IPS DF 4.7 (cell line): ENCODE results near the gene POLR1D.

Experiments used
- DNase-seq: peaks from one replicate; pipeline ENCODE4 v3.0.0-alpha.2; 2013; ENCODE audit warnings: low spot score; ENCODE audit errors: extremely low read depth

Gene POLR1D

GRCh38 chr13:27638521-27638920 is 16.8 kb downstream of the POLR1D start:
- DNase-seq: no peak

- DNase-seq: no peak
Measured at GRCh38 chr13:27639186-27639585, 17.5 kb downstream of the POLR1D start.

- DNase-seq: no peak
Measured at GRCh38 chr13:27641711-27642502, 20.2 kb downstream of the POLR1D start.

GRCh38 chr13:27643334-27644132 is 21.8 kb downstream of the POLR1D start:
- no peak for DNase-seq

DNA sequence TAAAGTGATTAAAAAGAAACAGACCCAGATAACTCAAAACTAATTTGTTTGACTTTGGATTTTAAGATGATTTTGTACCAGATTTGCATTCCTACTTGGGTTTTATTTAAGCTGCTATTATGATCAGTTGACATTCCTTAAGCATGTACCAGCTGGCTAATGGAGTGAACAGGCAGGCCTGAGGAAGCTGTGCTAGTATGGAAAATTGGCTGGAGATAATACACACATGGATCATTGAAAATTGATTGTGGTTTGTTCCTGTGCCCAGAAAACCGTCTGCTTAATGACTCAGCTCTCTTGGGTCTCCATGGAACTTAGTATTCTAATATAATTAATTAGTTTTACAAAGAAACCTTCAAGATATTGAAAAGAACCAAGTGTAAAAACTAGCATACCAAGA is 22.6 kb downstream of the POLR1D start:
- no peak for DNase-seq

- DNase-seq: no peak
Measured at GRCh38 chr13:27650312-27650711, 28.6 kb downstream of the POLR1D start.

- no peak for DNase-seq
Measured at GRCh38 chr13:27654059-27654458, 32.4 kb downstream of the POLR1D start.

DNA sequence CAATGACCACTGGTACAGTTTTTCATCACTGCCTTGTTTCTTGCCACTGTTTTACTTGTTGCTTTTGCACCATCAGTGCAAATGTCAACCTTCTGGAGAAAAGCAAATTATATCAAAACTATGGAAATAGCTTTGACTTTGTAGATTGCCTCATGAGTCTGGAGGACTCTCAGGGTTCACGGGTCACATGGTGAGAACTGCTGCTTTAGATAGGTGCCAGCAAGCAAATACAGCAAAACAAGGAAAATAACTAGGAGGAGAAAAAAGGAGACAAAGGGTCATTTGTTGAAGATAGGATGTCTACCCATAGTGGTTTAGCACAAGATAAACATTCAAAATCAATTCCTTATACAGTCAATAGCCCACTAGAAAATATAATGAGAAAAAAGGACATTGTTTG is 33.1 kb downstream of the POLR1D start:
- DNase-seq: no peak

GRCh38 chr13:27657724-27658123 is 36.0 kb downstream of the POLR1D start:
- no peak for DNase-seq

DNA sequence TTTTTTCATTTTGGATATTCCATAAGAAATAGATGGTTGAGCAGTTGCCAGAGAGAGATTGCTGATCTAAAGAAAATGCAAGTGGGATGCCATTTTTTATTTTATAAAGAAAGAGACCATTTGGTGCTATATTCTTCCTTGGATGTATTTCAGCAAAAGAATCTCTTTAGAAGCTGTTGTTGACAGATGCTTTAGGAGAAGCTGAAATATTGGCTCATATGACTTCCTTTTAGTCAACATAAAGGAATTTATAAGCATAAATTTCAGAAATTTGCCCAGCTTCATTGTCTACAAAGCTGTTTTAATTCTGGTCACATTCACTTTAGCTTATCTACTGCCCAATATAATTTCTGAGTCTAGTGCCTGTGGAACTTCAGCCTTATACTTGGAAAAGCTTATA is 36.9 kb downstream of the POLR1D start:
- DNase-seq: no peak

GRCh38 chr13:27659145-27659865 is 37.6 kb downstream of the POLR1D start:
- no peak for DNase-seq

DNA sequence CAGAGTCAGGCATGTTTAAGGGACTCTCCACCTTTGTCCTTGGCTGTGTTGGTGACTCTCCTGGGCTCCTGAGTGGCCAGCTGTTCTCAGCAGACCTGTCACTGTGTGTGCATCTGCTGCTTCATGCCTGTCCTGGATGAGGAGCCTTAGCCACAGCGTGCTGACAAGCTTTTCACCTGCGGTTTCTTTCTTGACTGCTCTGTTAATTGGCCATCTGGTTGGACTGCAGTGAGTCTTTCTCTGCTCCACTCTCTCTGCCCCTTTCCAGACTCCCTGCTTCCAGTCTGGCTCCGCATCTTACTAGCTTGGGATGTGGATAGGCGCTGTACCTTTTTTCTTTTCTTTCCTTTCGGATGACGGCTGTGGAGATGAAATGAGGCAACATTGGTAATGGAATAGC is 38.8 kb downstream of the POLR1D start:
- no peak for DNase-seq

DNA sequence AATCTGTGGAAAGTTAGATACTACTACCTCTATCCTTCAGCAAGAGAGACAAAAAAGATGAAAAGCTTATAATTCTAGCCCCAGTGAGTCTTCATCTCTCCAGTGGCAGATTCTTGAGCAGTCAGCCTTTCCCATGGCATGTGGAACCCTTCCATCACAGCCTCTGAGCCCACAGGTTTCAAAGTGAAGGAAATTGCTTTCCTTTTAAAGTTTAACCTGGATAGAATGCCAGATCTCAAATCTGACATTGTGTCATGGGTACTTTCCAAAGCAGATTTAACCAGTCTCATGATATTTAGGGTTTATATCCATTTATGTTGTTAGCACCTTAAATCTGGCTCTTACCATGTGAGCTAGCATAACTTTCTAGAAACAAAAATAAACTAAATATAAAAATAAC is 39.3 kb downstream of the POLR1D start:
- no peak for DNase-seq

DNA sequence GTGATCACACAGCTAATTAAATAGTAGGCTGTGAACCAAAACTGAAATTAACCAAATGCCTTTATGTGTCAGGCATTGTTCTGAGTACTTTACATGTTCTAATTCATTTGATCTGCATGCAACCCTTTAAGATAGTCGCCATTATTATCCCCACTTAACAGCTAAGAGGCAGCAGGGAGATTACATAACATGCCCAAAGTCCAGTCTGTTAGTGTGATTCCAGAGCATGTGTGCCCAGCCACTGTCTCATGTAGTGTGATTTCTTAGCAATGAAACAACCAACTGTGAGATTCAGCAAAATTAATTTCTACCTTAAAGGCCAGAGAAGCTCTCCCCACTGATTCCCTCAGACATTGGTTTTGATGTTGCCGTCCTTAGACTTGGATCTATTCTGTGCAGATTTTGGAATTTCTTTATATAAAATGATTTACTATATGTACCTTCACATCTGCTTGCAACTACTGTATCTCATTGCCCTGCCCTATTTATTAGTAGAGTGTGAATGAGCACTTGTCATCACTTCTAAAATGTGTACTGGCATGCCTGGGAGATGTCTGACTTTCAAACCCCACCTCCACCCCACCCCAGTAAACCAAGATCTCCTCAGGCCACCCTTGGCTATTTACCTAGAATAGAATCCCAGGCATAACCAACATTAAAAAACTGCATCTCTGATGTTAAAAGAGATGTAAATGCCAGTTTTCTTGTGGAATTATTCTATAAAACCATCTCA is 41.2 kb downstream of the POLR1D start:
- no peak for DNase-seq

GRCh38 chr13:27663947-27664346 is 42.3 kb downstream of the POLR1D start:
- no peak for DNase-seq

DNA sequence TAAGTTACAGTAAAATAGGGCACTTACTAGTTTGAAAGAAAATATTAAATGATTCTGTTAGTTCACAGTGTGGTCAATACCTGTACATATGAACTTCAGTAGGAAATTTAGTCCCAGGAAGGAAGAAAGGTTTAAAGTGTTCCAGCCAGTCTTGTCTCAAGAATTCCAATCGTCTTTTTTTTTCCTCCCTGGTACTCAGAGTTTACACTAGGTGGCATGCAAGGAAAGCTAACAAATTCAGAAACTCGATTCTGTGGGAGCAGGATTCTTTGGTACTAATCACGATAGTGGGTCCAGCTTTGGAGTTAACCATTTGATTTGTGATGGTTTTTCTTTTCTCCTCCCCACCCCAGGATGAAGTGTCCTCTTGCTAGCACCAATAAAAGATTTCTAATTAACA is 43.6 kb downstream of the POLR1D start:
- DNase-seq: no peak

GRCh38 chr13:27665761-27666160 is 44.1 kb downstream of the POLR1D start:
- DNase-seq: no peak

GRCh38 chr13:27666951-27667350 is 45.3 kb downstream of the POLR1D start:
- DNase-seq: no peak

- no peak for DNase-seq
Measured at GRCh38 chr13:27667946-27668345, 46.3 kb downstream of the POLR1D start.

DNA sequence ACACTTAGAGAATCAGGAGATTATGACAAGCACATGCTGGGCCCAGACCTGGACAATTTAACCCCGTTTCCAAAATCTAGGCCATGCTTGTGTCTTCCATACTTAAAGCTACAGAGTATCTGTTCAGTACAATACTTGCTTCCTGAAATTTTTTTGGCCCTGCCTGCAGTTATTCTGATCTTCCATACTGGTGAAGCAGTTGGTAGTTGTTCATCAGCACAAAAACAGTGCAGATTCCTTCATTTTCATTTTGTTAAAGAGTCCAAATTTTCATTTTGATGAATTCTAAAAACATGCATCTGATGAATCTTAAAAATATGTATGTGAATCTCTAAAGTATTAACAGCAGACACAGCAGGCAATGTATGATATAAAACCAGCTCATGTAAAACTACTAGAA is 49.2 kb downstream of the POLR1D start:
- DNase-seq: no peak

DNA sequence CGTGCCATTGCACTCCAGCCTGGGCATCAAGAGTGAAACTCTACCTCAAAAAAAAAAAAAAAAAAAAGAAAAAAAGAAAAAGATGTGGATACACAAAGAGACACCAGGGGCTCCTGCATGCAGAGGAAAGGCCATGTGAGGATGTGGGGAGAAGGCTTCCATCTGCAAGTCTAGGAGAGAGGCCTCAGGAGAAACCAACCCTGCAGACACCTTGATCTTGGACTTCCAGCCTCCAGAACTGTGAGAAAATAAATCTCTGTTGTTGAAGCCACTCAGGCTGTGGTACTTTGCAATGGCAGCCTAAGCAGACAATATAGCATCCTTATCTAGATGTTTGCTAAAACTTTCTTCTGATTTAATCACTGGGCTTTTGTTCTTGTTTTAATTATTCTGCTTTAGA is 50.3 kb downstream of the POLR1D start:
- no peak for DNase-seq
